ENCODE data around the gene TLR6.

The TLR6 gene, protein sequence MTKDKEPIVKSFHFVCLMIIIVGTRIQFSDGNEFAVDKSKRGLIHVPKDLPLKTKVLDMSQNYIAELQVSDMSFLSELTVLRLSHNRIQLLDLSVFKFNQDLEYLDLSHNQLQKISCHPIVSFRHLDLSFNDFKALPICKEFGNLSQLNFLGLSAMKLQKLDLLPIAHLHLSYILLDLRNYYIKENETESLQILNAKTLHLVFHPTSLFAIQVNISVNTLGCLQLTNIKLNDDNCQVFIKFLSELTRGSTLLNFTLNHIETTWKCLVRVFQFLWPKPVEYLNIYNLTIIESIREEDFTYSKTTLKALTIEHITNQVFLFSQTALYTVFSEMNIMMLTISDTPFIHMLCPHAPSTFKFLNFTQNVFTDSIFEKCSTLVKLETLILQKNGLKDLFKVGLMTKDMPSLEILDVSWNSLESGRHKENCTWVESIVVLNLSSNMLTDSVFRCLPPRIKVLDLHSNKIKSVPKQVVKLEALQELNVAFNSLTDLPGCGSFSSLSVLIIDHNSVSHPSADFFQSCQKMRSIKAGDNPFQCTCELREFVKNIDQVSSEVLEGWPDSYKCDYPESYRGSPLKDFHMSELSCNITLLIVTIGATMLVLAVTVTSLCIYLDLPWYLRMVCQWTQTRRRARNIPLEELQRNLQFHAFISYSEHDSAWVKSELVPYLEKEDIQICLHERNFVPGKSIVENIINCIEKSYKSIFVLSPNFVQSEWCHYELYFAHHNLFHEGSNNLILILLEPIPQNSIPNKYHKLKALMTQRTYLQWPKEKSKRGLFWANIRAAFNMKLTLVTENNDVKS

DNA sequence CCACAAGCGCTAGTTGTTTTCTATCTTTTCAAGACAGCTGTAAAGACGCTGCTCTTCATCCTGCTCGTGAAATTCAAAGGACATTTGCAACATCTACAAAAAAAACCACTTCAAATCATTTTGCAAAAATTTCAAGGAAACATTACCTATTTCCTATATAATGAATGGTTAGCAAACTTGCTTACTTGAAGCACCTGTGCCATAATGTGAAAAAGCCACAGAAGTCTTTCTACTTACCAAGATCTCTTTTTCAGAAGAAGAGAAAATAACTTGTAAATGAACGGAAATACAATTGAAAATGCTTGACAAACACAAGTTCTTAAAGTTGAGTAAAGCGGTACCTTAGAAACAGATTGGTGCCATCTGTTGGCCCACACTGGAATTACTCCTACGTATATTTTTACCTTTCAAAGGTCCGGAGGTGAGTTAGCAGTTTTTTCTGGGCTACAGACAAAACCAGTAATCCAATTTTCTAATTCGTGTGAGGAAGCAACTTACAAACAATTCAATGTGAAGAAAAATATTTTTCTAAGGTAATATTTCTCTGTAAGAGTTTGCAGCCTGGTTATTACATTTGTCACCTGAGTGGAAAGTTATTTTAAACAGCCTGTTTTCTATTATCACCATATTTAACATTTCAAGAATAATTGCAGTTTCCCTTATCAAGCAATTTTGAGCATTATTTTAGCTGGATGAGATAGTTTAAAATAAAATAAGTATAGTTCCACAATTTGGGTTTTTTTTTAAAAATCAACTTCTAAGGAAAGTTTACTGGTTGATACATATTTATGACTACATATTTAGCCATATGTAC lies at the start of gene TLR6:
Gene TLR6, minus strand, starts transcription at position 294 of the 814 bp plus-strand sequence. CDS start 27,344 bp downstream, outside the sequence.
- peak in 25 of 42 donors; percentile 20 to 85 (median 57) for DNase-seq

DNA sequence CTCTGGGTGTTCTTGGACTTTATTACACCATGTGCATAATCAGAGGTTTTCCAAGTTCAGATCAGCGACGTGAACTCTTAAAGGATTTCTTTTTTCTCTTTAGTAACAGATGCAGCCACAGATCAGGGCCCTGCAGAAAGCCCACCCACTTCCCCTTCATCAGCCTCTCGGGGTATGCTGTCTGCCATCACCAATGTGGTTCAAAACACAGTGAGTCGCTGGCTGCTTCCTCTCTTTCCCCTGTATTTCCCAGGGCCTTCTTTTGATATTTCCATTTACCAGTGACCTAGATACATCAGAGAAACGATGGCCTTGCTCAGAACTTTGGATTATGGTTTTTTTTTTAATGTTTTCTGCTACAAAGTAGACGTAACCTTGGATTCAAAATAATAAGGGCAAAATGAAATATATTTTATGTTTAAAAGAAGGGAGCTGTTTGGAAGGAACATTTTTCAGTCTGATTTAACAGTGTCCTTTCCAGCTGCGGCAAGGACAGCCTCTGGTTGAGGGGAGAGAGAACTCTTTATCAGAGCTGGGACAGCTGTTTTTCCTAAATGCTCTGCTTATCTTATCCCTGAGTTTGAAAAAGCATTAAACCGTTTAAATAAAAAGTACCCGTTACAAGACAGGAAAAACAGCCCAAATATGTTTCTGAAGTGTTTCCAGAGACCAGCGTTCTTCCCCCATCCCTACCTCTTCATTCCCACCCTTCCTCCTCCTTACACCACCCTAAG lies 49.2 kb upstream of the TLR6 start:
- intact Hi-C loops (cut with DNase I): loop anchor here (10.0 kb wide), 1 partner anchor 549 kb away; the partner anchor contains the start of genes LIAS and RPL9
- no peak for DNase-seq

More for the DNA sequence above, at the start of gene TLR6:
- intact Hi-C loops (cut with DNase I): loop anchor here (5.0 kb wide), 1 partner anchor 99 kb away; no protein-coding TSS in a partner anchor

DNA sequence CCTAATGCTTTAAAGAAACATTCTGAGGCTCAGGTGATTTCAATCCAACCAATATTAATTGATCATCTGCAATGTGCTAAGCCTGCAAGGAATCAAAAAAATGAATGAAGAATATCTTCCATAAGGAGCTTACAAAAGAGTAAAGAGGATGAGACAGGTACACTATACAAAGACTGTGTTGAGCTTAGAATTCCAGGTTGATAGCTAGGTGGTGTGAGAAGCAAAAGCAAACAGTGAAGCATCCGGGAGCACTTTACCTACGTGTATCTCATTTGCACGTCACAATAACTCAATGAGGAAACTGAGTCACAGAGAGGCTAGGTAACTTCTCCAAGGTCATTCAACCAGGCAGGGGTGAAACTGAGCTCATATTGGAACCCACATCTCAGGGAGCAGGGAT lies 48.1 kb upstream of the TLR6 start:
- DNase-seq: no peak
- intact Hi-C loops (cut with DNase I): loop anchor here (5.0 to 10.0 kb wide), 3 partner anchors 233 to 550 kb away; partner anchors contain the start of genes LIAS, RPL9 and WDR19

DNA sequence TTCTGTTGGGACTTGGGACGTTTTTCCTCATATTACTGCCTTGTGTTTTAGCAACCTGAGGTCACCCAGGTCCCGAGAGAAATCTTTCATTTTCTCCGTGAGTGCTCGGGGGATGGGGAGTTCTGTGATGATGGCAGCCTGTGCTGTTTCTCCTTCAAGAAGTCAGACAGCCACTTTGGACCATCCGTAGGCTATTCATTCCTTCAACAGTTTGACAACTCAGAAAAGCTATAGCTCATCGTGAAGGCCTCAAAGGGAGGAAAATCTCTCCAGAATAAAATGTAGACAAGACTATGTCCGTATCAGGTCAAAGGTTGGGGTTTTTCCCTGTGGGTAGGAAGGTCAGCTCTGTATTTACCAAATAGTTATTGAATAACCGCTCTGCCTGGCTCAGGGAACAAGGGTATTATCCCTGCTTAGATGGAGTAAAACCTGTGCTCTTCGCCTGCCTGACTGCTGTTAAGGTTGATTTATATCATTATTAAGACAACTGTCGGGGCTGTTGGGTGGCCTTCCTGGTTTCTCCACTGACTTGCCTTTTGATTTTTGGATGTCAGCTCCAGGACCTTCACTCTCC lies 47.6 kb upstream of the TLR6 start:
- DNase-seq: no peak
- intact Hi-C loops (cut with DNase I): loop anchor here (5.0 to 10.0 kb wide), 3 partner anchors 233 to 551 kb away; partner anchors contain the start of genes LIAS, RPL9 and WDR19

DNA sequence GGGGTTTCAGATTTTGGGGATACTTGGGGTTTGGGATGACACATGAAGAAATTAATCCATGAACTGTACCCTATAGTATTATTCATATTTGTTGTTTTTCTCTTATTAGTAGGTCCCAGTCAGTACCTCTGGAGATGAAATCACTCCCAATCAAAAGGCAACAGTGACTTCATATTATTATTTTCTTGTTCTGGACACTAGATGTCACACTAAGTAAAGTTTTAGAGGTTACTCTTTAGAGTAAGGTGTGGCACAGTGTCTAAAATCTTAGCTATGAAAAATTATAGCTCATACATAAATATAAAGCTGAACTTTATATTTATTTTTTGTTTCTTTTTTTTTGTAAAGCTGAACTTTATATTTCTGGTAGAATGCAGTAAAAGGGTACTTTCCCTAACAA lies 46.1 kb upstream of the TLR6 start:
- DNase-seq: no peak
- intact Hi-C loops (cut with DNase I): loop anchor here (5.0 to 10.0 kb wide), 3 partner anchors 235 to 552 kb away; partner anchors contain the start of genes LIAS, RPL9 and WDR19

DNA sequence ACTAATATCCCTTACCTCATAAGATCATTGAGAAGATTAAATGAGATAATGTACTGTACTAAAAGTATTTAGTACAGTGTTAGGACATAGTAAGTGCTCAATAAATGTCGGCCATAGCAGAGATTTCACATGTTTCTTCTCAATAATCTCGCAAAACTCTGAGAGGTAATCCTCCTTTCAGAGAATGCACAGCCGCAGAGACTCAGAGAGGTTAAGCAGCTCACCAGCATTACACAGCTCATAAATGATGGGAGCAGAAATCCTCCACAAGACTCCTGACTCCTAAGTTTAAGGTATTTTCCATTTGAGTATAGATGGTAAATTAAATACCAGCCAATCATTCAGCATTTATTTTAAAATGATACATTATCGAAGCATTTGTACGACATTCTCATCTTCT lies 45.6 kb upstream of the TLR6 start:
- intact Hi-C loops (cut with DNase I): loop anchor here (5.0 to 10.0 kb wide), 3 partner anchors 235 to 553 kb away; partner anchors contain the start of genes LIAS, RPL9 and WDR19
- DNase-seq: no peak

DNA sequence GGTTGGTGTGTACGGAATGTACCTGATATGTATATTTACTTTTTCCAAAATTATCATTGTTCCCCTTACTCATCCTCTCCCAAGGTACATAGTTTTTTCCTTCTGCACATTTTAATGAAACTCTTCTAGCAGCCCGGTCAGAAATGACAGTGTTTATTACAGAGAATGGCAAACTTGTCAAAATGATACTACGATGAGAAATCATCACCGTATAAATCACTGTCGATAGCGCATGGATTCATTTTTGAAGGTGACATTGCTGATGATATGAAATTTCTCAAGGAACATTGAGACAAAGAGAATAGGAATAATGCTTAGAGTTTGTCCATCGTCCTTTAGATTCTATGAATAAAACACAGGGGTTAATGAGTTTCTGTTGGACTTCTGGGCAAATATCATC lies 41.6 kb upstream of the TLR6 start:
- DNase-seq: no peak
- intact Hi-C loops (cut with DNase I): no loop called here

DNA sequence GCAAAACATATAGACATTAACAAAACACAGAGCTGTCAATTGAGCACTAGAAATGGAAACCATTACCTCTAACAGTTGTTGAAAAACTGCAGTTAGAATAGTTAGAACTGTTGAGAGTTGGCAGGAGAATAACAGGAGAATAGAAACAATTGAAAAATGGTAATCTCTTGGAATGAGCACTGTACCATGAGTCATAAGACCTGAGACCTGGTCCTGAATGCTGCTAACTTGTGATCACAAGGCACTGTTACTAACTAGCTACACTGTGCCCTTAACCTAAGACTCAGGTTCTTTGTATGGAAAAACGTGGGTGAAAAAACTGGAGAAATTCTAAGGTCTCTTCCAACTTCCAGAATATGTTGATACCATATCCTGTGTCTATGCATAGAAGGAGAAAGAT lies 40.3 kb upstream of the TLR6 start:
- intact Hi-C loops (cut with DNase I): no loop called here
- DNase-seq: no peak

DNA sequence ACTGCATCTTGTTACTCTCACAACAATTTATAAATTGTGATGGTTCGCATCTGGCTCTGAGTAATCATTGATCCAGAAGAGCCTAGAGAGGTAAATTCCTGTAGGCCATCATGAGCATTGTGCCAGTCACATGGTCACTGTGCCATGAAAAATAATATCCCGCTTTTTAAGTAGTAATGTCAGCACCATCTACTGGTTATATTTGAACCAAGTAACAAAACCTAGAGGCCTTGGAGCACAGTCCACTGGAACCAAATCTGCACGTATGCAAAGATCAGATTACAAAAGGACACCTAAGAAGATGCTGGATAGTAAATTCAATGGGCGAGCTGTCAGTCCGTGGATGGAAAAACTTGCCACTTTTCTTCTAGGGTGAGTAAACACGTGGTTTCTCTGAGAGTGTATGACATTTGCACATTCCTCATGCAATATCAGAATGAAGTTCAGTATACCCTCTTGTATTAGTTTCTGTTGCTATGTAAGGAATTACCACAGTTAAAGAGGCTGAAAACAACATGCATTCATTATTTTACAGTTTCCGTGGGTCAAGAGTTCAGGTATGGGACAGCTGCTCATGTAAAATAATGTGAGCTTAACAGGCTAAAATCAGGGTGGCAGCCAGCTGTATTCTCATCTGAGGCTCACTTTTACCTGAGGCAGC lies 37.8 kb upstream of the TLR6 start:
- intact Hi-C loops (cut with DNase I): no loop called here
- no peak for DNase-seq

DNA sequence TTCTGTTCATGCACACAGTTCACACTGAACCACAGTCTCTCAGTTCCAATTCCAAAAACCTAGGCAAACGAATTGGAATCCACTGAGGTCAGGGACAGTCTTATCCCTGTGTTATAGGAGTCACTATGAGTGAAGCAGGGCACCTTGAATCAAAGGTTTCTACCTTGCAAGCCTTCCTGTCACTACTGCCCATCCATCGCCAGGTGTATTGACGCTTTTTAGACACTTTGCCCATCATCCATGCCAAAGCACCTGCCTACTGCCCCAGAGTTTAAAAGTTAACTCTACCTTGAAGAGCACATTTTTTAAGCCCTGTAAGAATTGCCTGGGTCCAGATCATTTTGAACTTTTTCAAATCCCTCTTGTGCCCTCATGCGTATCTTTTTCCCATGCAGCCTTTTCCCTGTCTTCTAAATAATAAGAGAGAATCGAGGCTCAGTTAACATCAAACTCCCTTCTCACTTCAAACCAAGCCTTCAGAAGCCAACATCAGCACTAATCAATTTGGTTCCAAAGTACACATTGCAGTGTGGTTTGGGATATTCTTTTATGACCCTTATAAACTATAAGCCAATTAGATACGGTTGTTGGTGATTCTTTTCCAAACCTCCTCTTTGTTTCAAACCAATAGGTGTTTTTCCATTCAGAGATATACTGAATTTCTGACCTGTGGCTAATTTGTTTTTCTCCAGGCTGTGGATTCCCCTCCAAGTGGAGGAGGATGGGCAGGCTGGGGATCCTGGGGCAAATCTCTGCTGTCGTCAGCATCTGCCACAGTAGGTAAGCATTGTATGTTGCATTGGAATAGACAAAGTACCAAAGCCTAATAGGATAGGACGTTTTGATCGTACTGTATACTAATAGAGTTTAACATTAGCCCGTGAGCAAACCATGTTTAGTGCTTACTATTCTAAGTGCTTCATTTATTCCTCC lies 34.7 kb upstream of the TLR6 start:
- no peak for DNase-seq
- intact Hi-C loops (cut with DNase I): no loop called here

DNA sequence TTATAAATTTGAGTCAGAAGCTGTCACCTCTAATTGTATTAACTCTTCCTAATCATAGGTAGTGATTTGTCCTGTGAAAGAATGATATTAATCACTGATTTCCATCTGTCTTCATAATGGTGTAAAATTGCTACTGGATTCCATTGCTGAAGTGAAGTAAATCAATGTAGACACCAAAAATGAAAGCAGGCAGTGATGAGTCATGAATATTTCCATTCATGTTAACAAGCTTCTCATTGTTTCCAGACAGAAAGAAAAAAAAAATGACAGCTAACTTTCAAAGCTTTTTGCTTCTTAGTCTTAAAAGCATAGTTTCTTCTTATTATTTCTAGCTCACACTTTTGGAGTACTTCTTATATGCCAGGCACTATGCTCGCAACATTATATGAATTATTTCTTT lies 32.5 kb upstream of the TLR6 start:
- DNase-seq: peak in 1 of 42 donors; percentile 42
- intact Hi-C loops (cut with DNase I): no loop called here

DNA sequence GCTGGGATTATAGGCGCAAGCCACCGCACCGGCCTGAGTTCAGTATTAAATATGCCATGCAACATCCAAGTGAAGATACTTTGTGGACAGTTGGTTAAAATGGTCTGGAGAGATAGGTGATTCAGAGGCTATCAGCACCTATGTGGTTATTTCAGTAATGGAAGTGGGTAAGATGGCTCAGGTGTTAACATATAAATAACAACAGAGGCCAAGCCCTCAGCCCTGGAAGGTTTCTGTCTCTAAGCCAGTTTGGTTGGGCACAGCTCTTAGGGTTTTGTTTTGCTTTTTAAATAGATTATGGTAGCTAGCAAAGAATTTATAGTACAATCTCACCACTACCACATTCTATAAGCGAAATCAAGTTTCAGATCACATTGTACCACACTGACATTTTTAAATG lies 27.6 kb upstream of the TLR6 start:
- DNase-seq: no peak
- intact Hi-C loops (cut with DNase I): no loop called here

DNA sequence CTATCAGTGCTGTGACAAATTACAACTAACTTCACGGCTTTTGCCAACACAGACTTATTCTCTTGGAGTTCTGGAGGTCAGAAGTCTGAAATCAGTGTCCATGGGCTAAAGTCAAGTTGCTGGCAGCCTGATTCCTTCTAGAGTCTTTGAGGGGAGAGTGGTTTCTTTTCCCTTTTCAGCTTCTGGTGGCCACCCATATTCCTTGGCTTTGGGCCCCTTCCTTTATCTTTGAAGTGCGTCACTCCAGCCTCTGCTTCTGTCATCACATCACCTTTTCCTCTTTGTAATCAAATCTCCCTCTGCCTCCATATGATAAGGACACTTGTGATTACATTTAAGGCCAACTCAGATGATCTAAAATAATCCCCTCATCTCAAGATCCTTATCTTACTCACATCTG lies 20.0 kb upstream of the TLR6 start:
- intact Hi-C loops (cut with DNase I): no loop called here
- DNase-seq: no peak

DNA sequence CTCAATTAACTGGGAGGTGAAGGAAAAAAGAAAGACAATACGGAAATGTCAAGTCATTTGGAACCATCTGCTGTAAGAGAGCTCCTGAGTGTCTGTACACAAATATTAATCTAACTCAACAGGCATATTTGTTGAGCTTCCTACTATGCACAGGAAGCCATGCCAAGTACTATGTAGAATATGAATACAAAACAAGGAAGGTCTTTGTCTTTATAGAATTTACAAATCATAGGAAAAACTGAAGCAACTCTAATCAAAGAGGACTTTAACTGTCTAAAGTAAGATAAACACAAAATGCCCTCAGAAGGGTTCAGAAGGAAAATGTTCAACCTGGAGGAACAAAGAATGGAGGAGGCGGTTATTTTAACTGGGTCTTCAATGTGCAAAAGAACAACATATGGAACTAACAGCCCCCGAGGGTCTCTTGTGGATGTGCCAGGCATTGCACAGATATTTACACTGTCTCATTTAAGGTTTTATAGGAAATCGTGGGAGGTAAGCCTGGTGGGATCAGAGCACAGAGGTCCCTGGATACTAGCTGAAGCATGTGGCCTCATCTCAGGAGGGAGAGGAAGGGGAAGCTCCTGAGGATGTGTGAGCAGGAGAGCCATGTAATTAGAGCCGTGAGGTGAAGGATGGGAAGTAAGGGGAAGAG lies 16.8 kb upstream of the TLR6 start:
- no peak for DNase-seq

DNA sequence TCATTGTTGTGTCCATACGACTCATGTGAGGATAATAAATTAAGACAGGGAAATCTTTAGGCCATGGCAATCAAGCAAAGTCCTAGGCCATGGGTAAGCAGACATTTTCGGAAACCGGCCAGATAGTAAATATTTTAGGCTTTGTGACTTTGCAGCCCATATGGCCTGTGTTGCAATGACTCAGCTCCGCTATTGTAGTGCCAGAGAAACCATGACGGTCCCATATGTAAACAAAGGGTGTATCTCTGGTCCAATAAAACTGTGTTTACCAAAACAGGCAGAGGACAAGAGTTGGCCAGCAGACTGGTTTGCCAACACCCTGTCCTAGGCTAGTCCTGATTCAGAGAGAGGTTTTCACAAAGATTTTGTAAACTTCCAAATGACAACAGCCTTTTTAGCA lies 16.0 kb upstream of the TLR6 start:
- intact Hi-C loops (cut with DNase I): no loop called here
- DNase-seq: no peak

More for the DNA sequence above, 16.8 kb upstream of the TLR6 start:
- intact Hi-C loops (cut with DNase I): no loop called here

DNA sequence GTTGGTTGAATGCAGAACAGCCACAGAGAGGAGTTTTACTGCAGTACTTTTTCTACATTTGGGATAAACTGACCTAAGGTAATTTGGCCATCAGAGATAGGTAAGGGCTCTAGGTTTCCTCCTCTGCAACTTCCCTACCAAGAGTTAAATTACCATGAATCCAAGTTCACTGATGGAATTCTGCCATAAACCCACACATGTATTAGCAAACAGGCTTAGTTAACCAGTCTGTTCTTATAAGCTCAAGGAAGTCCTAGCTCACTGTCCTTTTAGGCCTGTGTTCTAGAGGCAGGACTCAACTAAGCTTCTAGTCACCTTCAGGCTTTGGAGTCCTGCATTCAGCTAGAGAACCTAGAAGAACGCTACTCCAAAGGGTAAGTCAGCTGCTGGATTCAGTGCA lies 15.0 kb upstream of the TLR6 start:
- intact Hi-C loops (cut with DNase I): no loop called here
- no peak for DNase-seq
